Measurements from ENCODE around the gene ABCC11.

- TF ChIP-seq CTCF (IDR thresholded peaks at IDR 0.05) (no peak), ZFX (IDR thresholded peaks at IDR 0.05; ENCODE audit: borderline replicate concordance) (no peak)
Measured at GRCh38 chr16:48256579-48257177, 9.3 kb upstream of the ABCC11 start.

All from 22Rv1 (cell line).